Stimulated activated CD8-positive, alpha-beta memory T cell treated with anti-CD3 and anti-CD28 coated beads, Interleukin-4, amount 100 ng/mL, for 24 hours (primary cell): ENCODE results near the gene PTPRG.
"Not testable (repeated sequence)": the region's sequence is repeated elsewhere in the genome, so short reads cannot be mapped to it uniquely, and the experiment has no call there.

Experiments
- DNase-seq: peaks from one replicate; pipeline ENCODE4 v3.0.0-alpha.2; 2020; ENCODE audit warnings: low read depth

PTPRG gene

GRCh38 chr3:61727435-61727834 is 166.1 kb downstream of the PTPRG start:
- DNase-seq, result no peak

- DNase-seq, result no peak
Observed at GRCh38 chr3:61729038-61729634, 167.8 kb downstream of the PTPRG start.

- DNase-seq, result no peak
Observed at GRCh38 chr3:61730056-61730455, 168.7 kb downstream of the PTPRG start.

- no peak for DNase-seq
Observed at GRCh38 chr3:61730577-61731231, 169.3 kb downstream of the PTPRG start.

GRCh38 chr3:61733000-61733399 is 171.6 kb downstream of the PTPRG start:
- no peak for DNase-seq

GRCh38 chr3:61733876-61734275 is 172.5 kb downstream of the PTPRG start:
- DNase-seq, result no peak

GRCh38 chr3:61734749-61735686 is 173.6 kb downstream of the PTPRG start:
- DNase-seq, result no peak

- DNase-seq, result no peak
Observed at GRCh38 chr3:61736506-61736905, 175.1 kb downstream of the PTPRG start.

- no peak for DNase-seq
Observed at GRCh38 chr3:61739640-61740039, 178.3 kb downstream of the PTPRG start.

- DNase-seq, result no peak
Observed at GRCh38 chr3:61740494-61740893, 179.1 kb downstream of the PTPRG start.

- DNase-seq, result no peak
Observed at GRCh38 chr3:61741551-61741950, 180.2 kb downstream of the PTPRG start.

GRCh38 chr3:61742006-61742405 is 180.6 kb downstream of the PTPRG start:
- DNase-seq, result no peak

GRCh38 chr3:61743067-61743466 is 181.7 kb downstream of the PTPRG start:
- DNase-seq, result no peak

- DNase-seq, result no peak
Observed at GRCh38 chr3:61743686-61744242, 182.4 kb downstream of the PTPRG start.

GRCh38 chr3:61748288-61748687 is 186.9 kb downstream of the PTPRG start:
- DNase-seq, result no peak

GRCh38 chr3:61750766-61751165 is 189.4 kb downstream of the PTPRG start:
- no peak for DNase-seq

- no peak for DNase-seq
Observed at GRCh38 chr3:61758839-61759238, 197.5 kb downstream of the PTPRG start.

GRCh38 chr3:61760783-61761182 is 199.4 kb downstream of the PTPRG start:
- not testable (repeated sequence) for DNase-seq

- DNase-seq, result no peak
Observed at GRCh38 chr3:61761694-61762430, 200.5 kb downstream of the PTPRG start.

- no peak for DNase-seq
Observed at GRCh38 chr3:61765157-61765876, 203.9 kb downstream of the PTPRG start.
